Duodenal mucosa (tissue), 2 donors: Measurements from ENCODE around the gene TTC39A.
A peak's percentile ranks its signal among the peaks of the same experiment; 100 is the strongest.

ENCODE experiments used
- H3K27ac ChIP-seq: one replicate; pipeline ENCODE4 v1.7.0; 2013; ENCODE audit warnings: low read depth, low read length
- H3K27me3 ChIP-seq, 2 donors: one replicate each; pipeline ENCODE4 v1.7.0; 2013; ENCODE audit warnings: low read length in 2 of 2, control low read depth in 1 of 2; ENCODE audit not compliant: insufficient read depth in 2 of 2, control insufficient read depth in 1 of 2
- H3K36me3 ChIP-seq, 2 donors: one replicate each; pipeline ENCODE4 v1.7.0; 2013; ENCODE audit warnings: low read length in 2 of 2, control low read depth in 1 of 2; ENCODE audit not compliant: insufficient read depth in 2 of 2, control insufficient read depth in 1 of 2
- H3K4me1 ChIP-seq, 2 donors: one replicate each; pipeline ENCODE4 v1.7.0; 2013; ENCODE audit warnings: low read length in 2 of 2, control low read depth in 1 of 2; ENCODE audit not compliant: insufficient read depth in 2 of 2, control insufficient read depth in 1 of 2
- H3K4me3 ChIP-seq, 2 donors: one replicate each; pipeline ENCODE4 v1.7.0; 2013; ENCODE audit warnings: low read length in 2 of 2, low read depth in 1 of 2
- H3K9ac ChIP-seq, 2 donors: one replicate each; pipeline ENCODE4 v1.7.0; 2013; ENCODE audit warnings: low read length in 2 of 2, low read depth in 1 of 2
- H3K9me3 ChIP-seq, 2 donors: one replicate each; pipeline ENCODE4 v1.7.0; 2013; ENCODE audit warnings: low read length in 2 of 2, control low read depth in 1 of 2; ENCODE audit not compliant: control insufficient read depth in 1 of 2

Gene TTC39A

DNA sequence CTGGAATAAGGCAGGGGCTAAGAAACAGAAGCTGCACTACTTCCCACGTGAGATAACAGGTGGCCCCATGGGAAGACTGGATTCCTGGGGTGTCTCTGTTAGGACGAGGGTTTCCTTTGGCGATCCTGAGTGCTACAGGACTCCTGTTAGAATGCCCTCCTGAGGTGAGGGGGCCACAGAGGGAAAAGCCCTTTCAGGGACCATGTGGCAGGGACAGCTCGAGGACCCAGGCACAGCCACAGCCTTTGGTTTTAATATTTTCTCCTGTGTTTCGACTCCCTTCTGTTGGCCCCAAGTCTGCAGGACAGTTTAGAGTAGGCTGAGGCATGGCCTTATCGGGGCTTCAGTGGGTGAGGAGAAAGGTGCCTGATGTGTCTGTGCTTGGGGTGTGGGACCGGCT lies 12.6 kb downstream of the TTC39A start:
- H3K36me3 ChIP-seq, result no peaks in the 10 kb centered on the region
- H3K27me3 ChIP-seq, result no peaks in the 10 kb centered on the region
- H3K4me3 ChIP-seq, result no peak overlapping the region
- H3K9me3 ChIP-seq, result no peaks in the 10 kb centered on the region
- no peak overlapping the region for H3K9ac ChIP-seq
- H3K27ac ChIP-seq, result no peak overlapping the region
- H3K4me1 ChIP-seq, result peaks cover 9 to 12% of the 10 kb centered on the region in 2 donors

GRCh38 chr1:51316846-51317120 lies 13.6 kb downstream of the TTC39A start:
- no peaks in the 10 kb centered on the region for H3K27me3 ChIP-seq
- no peak overlapping the region for H3K27ac ChIP-seq
- H3K36me3 ChIP-seq, result no peaks in the 10 kb centered on the region
- H3K4me1 ChIP-seq, result peaks cover 9 to 12% of the 10 kb centered on the region in 2 donors
- no peak overlapping the region for H3K4me3 ChIP-seq
- H3K9me3 ChIP-seq, result no peaks in the 10 kb centered on the region
- no peak overlapping the region for H3K9ac ChIP-seq

DNA sequence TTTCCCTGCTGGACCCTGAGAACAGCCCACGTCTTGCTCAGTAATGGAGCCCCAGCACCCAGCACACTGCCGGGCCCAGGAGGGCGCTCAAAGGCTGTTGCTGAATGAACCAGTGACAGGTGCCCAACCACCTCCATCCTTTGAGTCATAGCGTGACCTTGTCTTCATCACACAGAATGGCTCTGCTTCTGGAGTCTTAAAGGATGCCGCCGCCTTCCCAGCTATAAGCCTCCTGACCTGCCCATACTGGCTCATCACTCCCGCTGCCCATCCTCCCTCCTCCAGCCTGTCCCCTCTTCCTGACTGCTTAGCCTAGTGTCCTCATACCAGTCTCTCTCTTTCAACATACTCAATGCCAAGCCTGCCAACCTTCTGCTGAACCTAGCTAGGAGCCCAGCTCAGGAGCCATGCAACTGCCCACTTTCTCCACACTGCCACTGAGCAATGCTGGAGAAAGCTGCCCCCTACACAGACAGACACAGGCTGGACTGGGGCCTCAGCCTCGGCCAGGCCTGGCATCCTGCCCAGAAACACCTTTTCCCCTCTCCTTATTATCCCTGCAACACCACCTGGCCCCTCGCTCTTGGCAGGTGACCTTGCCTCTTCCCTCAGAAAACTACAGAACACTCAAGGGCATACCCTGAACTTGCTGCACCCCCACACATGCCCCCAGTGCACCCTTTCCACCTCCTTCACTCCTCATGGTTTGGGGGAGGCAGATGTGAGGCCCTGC lies 14.1 kb downstream of the TTC39A start:
- H3K27me3 ChIP-seq, result no peaks in the 10 kb centered on the region
- H3K27ac ChIP-seq, result no peak overlapping the region
- H3K9ac ChIP-seq, result no peak overlapping the region
- no peaks in the 10 kb centered on the region for H3K9me3 ChIP-seq
- H3K4me3 ChIP-seq, result no peak overlapping the region
- no peaks in the 10 kb centered on the region for H3K36me3 ChIP-seq
- H3K4me1 ChIP-seq, result peaks cover 9 to 12% of the 10 kb centered on the region in 2 donors

DNA sequence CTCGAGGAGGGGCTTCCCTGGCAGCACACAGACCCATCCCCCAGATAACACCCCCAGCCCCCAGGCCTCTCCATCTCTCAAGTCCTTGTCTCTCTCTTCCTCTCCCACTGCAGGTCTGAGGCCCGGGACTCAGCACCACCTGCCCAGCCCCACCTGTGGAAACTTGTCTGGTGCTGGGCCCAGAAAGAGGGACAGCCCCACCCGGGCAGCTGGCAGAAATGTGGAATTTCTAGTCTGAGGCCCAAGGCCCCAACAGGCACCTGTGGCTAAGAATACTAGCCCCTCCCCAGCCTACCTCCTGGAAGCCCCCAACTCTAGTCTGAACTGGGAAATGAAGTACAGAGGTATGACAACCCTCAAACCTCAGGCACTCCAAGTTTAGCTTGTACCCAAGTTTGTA lies 15.4 kb downstream of the TTC39A start:
- Histone ChIP-seq H3K27me3 (no peaks in the 10 kb centered on the region), H3K9me3 (no peaks in the 10 kb centered on the region), H3K27ac (no peak overlapping the region)

DNA sequence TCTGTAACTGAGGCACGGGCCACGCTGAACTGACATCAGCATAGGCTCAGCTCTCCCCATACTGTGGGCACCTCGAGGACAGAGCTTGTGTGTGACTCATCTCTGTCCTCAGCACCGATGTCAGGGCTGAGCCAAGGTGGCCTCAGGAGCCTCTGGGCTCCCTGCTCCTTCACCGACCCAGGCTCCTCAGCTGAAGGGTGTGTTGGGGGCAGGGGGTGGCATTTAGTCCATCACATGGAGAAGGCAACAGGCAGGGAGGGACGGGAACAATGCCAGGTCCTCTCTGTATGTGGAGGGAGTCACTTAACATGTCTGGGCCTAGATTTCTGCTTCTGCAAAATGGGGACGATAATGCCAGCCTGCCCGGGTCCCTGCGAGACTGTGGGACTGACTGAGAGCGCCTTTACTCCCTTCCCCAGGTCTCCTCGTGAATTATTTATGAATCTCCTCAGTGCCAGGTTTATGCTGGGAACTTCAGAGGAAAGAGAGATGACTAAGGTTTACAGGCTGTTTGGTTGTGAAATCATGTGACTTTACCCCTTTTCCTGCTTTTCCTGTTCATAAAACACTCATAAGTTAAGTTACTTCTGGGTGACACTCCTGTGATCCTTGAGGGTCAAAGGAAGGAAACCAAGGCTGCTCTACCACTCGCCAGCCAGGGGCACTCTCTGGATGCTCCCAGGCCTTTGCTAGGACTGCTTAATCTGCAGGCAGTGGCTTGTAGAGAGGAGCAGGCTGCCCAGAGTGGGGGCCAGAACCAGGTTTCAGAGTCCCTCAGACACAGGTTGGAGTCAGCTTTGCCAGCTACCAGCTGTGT lies 16.2 kb downstream of the TTC39A start:
- Histone ChIP-seq H3K27me3 (no peaks in the 10 kb centered on the region), H3K36me3 (no peaks in the 10 kb centered on the region), H3K4me3 (no peak overlapping the region), H3K9me3 (no peaks in the 10 kb centered on the region), H3K9ac (no peak overlapping the region), H3K27ac (peak overlapping the region; percentile 26), H3K4me1 (peaks cover 9 to 12% of the 10 kb centered on the region in 2 donors)

More for the DNA sequence above, 15.4 kb downstream of the TTC39A start:
- Histone ChIP-seq H3K4me3 (no peak overlapping the region), H3K4me1 (peaks cover 9 to 12% of the 10 kb centered on the region in 2 donors), H3K9ac (no peak overlapping the region), H3K36me3 (no peaks in the 10 kb centered on the region)

DNA sequence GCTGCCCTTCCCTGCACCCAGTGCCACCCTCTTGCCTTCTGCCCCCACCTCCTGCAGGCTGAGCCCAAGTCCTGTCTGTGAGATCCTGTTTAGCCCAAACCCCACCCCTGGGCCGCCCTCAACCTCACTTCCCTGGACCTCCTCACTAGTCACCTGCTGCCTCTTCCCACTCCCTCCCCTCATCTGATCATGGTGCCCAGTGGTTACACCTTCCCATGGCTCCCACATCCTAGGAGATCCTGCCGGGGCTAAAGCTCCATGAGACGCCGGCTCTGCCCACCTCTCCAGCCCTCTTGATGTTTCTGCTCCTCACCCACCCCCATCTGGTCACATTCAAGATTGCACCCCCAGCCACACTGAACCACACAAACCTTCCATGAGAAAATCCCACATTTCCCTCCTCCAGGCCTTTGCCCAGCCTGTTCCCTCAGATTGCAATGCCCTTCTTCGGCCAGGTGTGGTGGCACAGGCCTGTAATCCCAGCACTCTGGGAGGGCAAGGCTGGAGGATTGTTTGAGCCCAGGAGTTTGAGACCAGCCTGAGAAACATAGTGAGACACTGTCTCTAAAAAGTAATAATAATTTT lies 17.0 kb downstream of the TTC39A start:
- peaks cover 9 to 12% of the 10 kb centered on the region in 2 donors for H3K4me1 ChIP-seq
- no peaks in the 10 kb centered on the region for H3K9me3 ChIP-seq
- H3K9ac ChIP-seq, result no peak overlapping the region
- no peak overlapping the region for H3K27ac ChIP-seq
- no peak overlapping the region for H3K4me3 ChIP-seq
- no peaks in the 10 kb centered on the region for H3K27me3 ChIP-seq
- no peaks in the 10 kb centered on the region for H3K36me3 ChIP-seq

DNA sequence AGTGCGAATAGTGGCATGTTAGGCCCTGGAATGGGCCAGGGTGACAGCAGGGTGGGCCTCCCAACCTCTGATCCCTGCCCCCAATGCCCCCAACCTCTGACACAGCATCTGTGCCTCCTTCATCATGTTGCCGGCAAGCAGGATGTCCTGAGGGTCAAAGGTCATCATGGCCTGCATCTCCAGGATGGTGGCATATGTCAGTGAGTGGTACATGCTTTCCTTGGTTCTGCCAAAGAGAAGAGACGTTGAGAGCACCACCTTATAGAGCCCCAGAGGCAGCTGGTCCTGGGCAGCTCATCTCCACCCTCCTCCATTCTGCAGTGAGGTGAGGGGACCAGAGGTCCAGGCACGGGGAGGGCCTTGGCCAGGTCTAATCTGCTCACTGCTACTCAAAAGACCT lies 17.6 kb downstream of the TTC39A start:
- H3K9ac ChIP-seq, result no peak overlapping the region
- no peak overlapping the region for H3K27ac ChIP-seq
- no peaks in the 10 kb centered on the region for H3K36me3 ChIP-seq
- H3K27me3 ChIP-seq, result no peaks in the 10 kb centered on the region
- no peaks in the 10 kb centered on the region for H3K9me3 ChIP-seq
- peaks cover 9 to 12% of the 10 kb centered on the region in 2 donors for H3K4me1 ChIP-seq
- H3K4me3 ChIP-seq, result no peak overlapping the region

- H3K27me3 ChIP-seq, result no peaks in the 10 kb centered on the region
- H3K36me3 ChIP-seq, result no peaks in the 10 kb centered on the region
- no peaks in the 10 kb centered on the region for H3K9me3 ChIP-seq
- no peak overlapping the region for H3K27ac ChIP-seq
- H3K4me3 ChIP-seq, result no peak overlapping the region
- H3K4me1 ChIP-seq, result peaks cover 9 to 12% of the 10 kb centered on the region in 2 donors
- no peak overlapping the region for H3K9ac ChIP-seq
Measured at GRCh38 chr1:51311826-51312225, 18.5 kb downstream of the TTC39A start.

- H3K9me3 ChIP-seq, result no peaks in the 10 kb centered on the region
- H3K9ac ChIP-seq, result no peak overlapping the region
- no peak overlapping the region for H3K27ac ChIP-seq
- peaks cover 9 to 14% of the 10 kb centered on the region in 2 donors for H3K4me1 ChIP-seq
- no peaks in the 10 kb centered on the region for H3K27me3 ChIP-seq
- H3K4me3 ChIP-seq, result no peak overlapping the region
- no peaks in the 10 kb centered on the region for H3K36me3 ChIP-seq
Measured at GRCh38 chr1:51310871-51311613, 19.3 kb downstream of the TTC39A start.

- no peaks in the 10 kb centered on the region for H3K27me3 ChIP-seq
- H3K9ac ChIP-seq, result no peak overlapping the region
- peaks cover 16 to 25% of the 10 kb centered on the region in 2 donors for H3K4me1 ChIP-seq
- no peaks in the 10 kb centered on the region for H3K36me3 ChIP-seq
- H3K27ac ChIP-seq, result no peak overlapping the region
- no peak overlapping the region for H3K4me3 ChIP-seq
- H3K9me3 ChIP-seq, result no peaks in the 10 kb centered on the region
Measured at GRCh38 chr1:51309291-51309690, 21.1 kb downstream of the TTC39A start.
